HCT116 (cell line): ENCODE data around the gene RGS8. TPM values are rescaled to one million over a fixed set of nuclear protein-coding genes. Genes with fewer than 3 reads are reported as not detected.

Experiments used
- ATAC-seq: fragments of 200-7000 bp; cut with Tn5 transposase; 2 replicates; pipeline ENCODE4 v1.9.1; 2020; ENCODE audit warnings: mild to moderate bottlenecking, moderate library complexity
- BruUV-seq: library from RNA; stranded (reverse); fragments of 400-500 nt; replicated peaks from 2 replicates; lab custom pipeline; 2021; lab: Mats Ljungman, UMichigan
- CTCF ChIA-PET: fragments of 300-600 bp; sonication (Branson Sonifier 250); formaldehyde crosslinking; loops from one replicate; lab custom pipeline; 2021; ENCODE audit warnings: antibody characterized with exemption; lab: Charles Lee
- POLR2A ChIA-PET: fragments of 300-600, 350-600 bp; sonication (Branson Sonifier 250); formaldehyde crosslinking; loops from one replicate; lab custom pipeline; 2021; ENCODE audit warnings: antibody characterized with exemption; lab: Charles Lee
- RAD21 ChIA-PET, 2 experiments: fragments of 300-600 bp; sonication (Branson Sonifier 250); formaldehyde crosslinking; loops; one replicate each; lab custom pipeline; 2023; ENCODE audit warnings: low total read pairs in 2 of 2; ENCODE audit not compliant: uncharacterized antibody in 2 of 2, unreplicated experiment in 2 of 2, low non-redundant PET in 1 of 2; lab: Charles Lee
- DNase-seq: peaks from one replicate; pipeline ENCODE4 v3.0.0-alpha.2; 2010; ENCODE audit warnings: low read depth, low spot score
- H2AFZ ChIP-seq: fragments of 200-600 bp; shearing (Covaris generic), sonication (generic); 2 replicates; pipeline ENCODE4 v1.6.1; 2017; ENCODE audit warnings: low read depth, mixed run types, mixed read lengths, antibody characterized with exemption, low read length; ENCODE audit not compliant: poor library complexity, severe bottlenecking
- H3K27ac ChIP-seq: 2 replicates; pipeline ENCODE4 v1.5.1; 2012; ENCODE audit warnings: low read depth, low read length
- H3K27me3 ChIP-seq: fragments of 200-600 bp; sonication (generic); 2 replicates; pipeline ENCODE4 v1.6.1; 2016; ENCODE audit warnings: mixed run types, low read length, mixed read lengths; ENCODE audit not compliant: insufficient read depth
- H3K36me3 ChIP-seq, 2 experiments: fragments of 200-500 bp in 1 of 2; fragments of 200-600 bp in 1 of 2; sonication (Bioruptor generic) in 1 of 2; sonication (generic) in 1 of 2; 2 replicates each; pipeline versions ENCODE4 v1.5.1 to v1.6.1; 2014 to 2016; ENCODE audit warnings: low read length in 2 of 2, inconsistent platforms in 1 of 2, mixed read lengths in 1 of 2, mixed run types in 1 of 2; ENCODE audit not compliant: insufficient read depth in 2 of 2, control insufficient read depth in 1 of 2
- H3K4me1 ChIP-seq, 2 experiments: fragments of 200-600 bp in 1 of 2; sonication (generic) in 1 of 2; 2 replicates each; pipeline versions ENCODE4 v1.5.1 to v1.6.1; 2012 to 2017; ENCODE audit warnings: low read length in 2 of 2, inconsistent platforms in 1 of 2, mild to moderate bottlenecking in 1 of 2, mixed read lengths in 1 of 2, mixed run types in 1 of 2, moderate library complexity in 1 of 2; ENCODE audit not compliant: insufficient read depth in 2 of 2, control insufficient read depth in 1 of 2
- H3K4me2 ChIP-seq: fragments of 200-600 bp; sonication (generic); 2 replicates; pipeline ENCODE4 v1.6.1; 2017; ENCODE audit warnings: mixed run types, low read length, mixed read lengths
- H3K4me3 ChIP-seq, 2 experiments: fragments of 200-600 bp in 1 of 2; sonication (generic) in 1 of 2; replicated peaks in 1 of 2; 2 replicates each; pipeline ENCODE4 v1.5.1; 2011 to 2016; ENCODE audit warnings: low read length in 2 of 2, control low read depth in 1 of 2, low read depth in 1 of 2, mild to moderate bottlenecking in 1 of 2, mixed read lengths in 1 of 2, mixed run types in 1 of 2
- H3K79me2 ChIP-seq: fragments of 200-600 bp; sonication (generic); 2 replicates; pipeline ENCODE4 v1.6.1; 2017; ENCODE audit warnings: mild to moderate bottlenecking, mixed run types, low read length, moderate library complexity, mixed read lengths; ENCODE audit not compliant: insufficient read depth
- H3K9ac ChIP-seq: fragments of 200-600 bp; sonication (generic); 2 replicates; pipeline ENCODE4 v1.6.1; 2016; ENCODE audit warnings: low read length, mixed read lengths
- H3K9me2 ChIP-seq: fragments of 200-600 bp; sonication (generic), shearing (Covaris generic); 2 replicates; pipeline ENCODE4 v1.6.1; 2017; ENCODE audit warnings: mixed run types, mild to moderate bottlenecking, moderate library complexity; ENCODE audit not compliant: insufficient read depth
- H3K9me3 ChIP-seq, 2 experiments: fragments of 200-500 bp in 1 of 2; fragments of 200-600 bp in 1 of 2; sonication (Bioruptor generic) in 1 of 2; sonication (generic) in 1 of 2; 2 replicates each; pipeline ENCODE4 v1.6.1; 2014 to 2017; ENCODE audit warnings: low read length in 2 of 2, mixed read lengths in 2 of 2, inconsistent platforms in 1 of 2, low read depth in 1 of 2, mild to moderate bottlenecking in 1 of 2, mixed run types in 1 of 2, moderate library complexity in 1 of 2; ENCODE audit not compliant: control insufficient read depth in 1 of 2, insufficient read depth in 1 of 2
- H4K20me1 ChIP-seq: fragments of 200-600 bp; sonication (generic), shearing (Covaris generic); 2 replicates; pipeline ENCODE4 v1.6.1; 2017; ENCODE audit warnings: mixed run types, mild to moderate bottlenecking, moderate library complexity; ENCODE audit not compliant: insufficient read depth
- CEBPB ChIP-seq: IDR thresholded peaks from 2 replicates; pipeline ENCODE4 v1.6.1; 2012; ENCODE audit warnings: low read depth
- CTCF ChIP-seq, 3 experiments: fragments of 200-600 bp in 1 of 3; sonication (generic) in 1 of 3; IDR thresholded peaks in 2 of 3; conservative IDR thresholded peaks in 1 of 3; 2 replicates each; pipeline ENCODE4 v1.5.1; 2012 to 2017; ENCODE audit warnings: low read depth in 2 of 3, low read length in 2 of 3, antibody characterized with exemption in 1 of 3, borderline replicate concordance in 1 of 3, control low read depth in 1 of 3, mild to moderate bottlenecking in 1 of 3, mixed read lengths in 1 of 3, mixed run types in 1 of 3, moderate library complexity in 1 of 3; ENCODE audit not compliant: insufficient read depth in 1 of 3
- EGR1 ChIP-seq: IDR thresholded peaks from 2 replicates; pipeline ENCODE4 v1.6.1; 2012; ENCODE audit warnings: low read depth
- JUND ChIP-seq: IDR thresholded peaks from 2 replicates; pipeline ENCODE4 v1.6.1; 2012
- POLR2A ChIP-seq: IDR thresholded peaks from 2 replicates; pipeline ENCODE4 v1.7.0; 2011; ENCODE audit warnings: borderline replicate concordance; ENCODE audit not compliant: insufficient read depth, insufficient read length; ENCODE audit errors: extremely low read depth
- RAD21 ChIP-seq: IDR thresholded peaks from 2 replicates; pipeline ENCODE4 v1.6.1; 2012; ENCODE audit warnings: low read depth, mild to moderate bottlenecking
- SP1 ChIP-seq: IDR thresholded peaks from 2 replicates; pipeline ENCODE4 v1.6.1; 2012; ENCODE audit warnings: low read depth
- YY1 ChIP-seq: IDR thresholded peaks from 2 replicates; pipeline ENCODE4 v1.6.1; 2011; ENCODE audit warnings: low read length, low read depth, moderate library complexity, mild to moderate bottlenecking; ENCODE audit not compliant: insufficient replicate concordance; ENCODE audit errors: extremely low read depth
- ZNF274 ChIP-seq: fragments of 200-500 bp; sonication (Bioruptor generic); IDR thresholded peaks from 2 replicates; pipeline ENCODE4 v1.6.1; 2014; ENCODE audit warnings: mild to moderate bottlenecking, low read depth, low read length, inconsistent platforms
- intact Hi-C: fragments of 100-400 bp; cut with micrococcal nuclease; formaldehyde crosslinking; loops from 2 replicates; pipeline ENCODE4 v1.10.0; 2022
- total RNA-seq: library from RNA; stranded (reverse); gene quantifications from one replicate; pipeline ENCODE4 v1.2.1, GENCODE V29; 2021; ENCODE audit not compliant: unreplicated experiment

The RGS8 gene
- total RNA-seq, 1 experiment from 2014 or later: not detected

DNA sequence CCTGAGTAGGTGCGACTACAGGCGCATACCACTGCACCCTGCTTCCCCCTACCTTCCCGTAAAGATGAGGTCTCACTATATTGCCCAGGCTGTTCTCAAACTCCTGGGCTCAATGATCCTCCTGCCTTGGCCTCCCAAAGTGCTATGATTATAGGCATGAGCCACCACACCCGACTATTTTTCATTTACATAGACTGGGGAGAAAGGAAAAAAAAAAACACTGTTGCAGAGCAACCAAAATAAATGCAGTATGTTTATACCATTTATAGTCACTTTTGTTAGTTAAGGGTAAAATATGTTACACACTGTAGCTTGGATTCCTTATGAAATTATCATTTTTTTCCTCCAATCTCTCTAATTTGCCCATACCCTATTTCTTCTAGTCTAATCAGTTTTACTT lies 35.2 kb upstream of the RGS8 start:
- H3K4me3 ChIP-seq: no peak overlapping the region
- H3K27ac ChIP-seq: no peak overlapping the region
- CTCF ChIA-PET: interaction anchor here (0.7 to 1.2 kb wide), 2 partner anchors 8 to 103 kb away, joined by 3 read pairs; no protein-coding TSS in a partner anchor
- H3K4me1 ChIP-seq: no peaks in the 10 kb centered on the region
- no peak for ATAC-seq
- POLR2A ChIA-PET: no interaction called here
- no peak for DNase-seq
- no peaks in the 10 kb centered on the region for H4K20me1 ChIP-seq
- H3K9me3 ChIP-seq: no peaks in the 10 kb centered on the region
- H3K27me3 ChIP-seq: no peaks in the 10 kb centered on the region
- no TSS peak for BruUV-seq
- H3K9ac ChIP-seq: no peak overlapping the region
- TF ChIP-seq JUND (no peak), CEBPB (no peak), POLR2A (no peak), RAD21 (no peak), SP1 (no peak), ZNF274 (no peak), YY1 (no peak)
- no peak overlapping the region for H3K4me2 ChIP-seq
- no peak overlapping the region for H2AFZ ChIP-seq
- no peaks in the 10 kb centered on the region for H3K79me2 ChIP-seq
- H3K36me3 ChIP-seq: no peaks in the 10 kb centered on the region
- RAD21 ChIA-PET: no interaction called here
- no peaks in the 10 kb centered on the region for H3K9me2 ChIP-seq
- intact Hi-C loops: no loop called here

DNA sequence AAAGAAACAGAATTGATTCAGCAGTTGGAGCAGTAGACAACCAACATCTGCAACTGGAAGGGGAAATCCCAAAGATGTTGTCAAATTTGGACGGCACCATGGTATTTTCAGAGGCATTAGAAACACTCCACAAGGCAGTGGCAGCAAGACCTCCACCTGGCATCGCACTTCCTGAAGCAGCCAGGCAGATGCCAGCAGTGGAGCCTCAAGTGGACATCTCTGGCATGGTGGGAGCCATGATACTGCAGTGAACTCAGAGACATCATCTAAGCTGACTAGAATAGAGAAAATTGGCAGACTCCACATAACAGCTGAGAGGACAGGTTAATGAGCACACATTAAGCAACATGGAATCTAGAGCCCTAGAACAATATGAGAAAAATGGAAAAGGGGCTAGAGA lies 33.9 kb upstream of the RGS8 start:
- Histone ChIP-seq H2AFZ (no peak overlapping the region), H3K27ac (no peak overlapping the region), H3K27me3 (no peaks in the 10 kb centered on the region), H4K20me1 (no peaks in the 10 kb centered on the region)
- TF ChIP-seq EGR1 (no peak), CEBPB (no peak), CTCF (IDR thresholded peaks at IDR 0.05 in 2 of 3, conservative IDR thresholded peaks at IDR 0.05 in 1 of 3; ENCODE audit: borderline replicate concordance in 1 of 3, insufficient read depth in 1 of 3, low read depth in 2 of 3, low read length in 2 of 3) (peak in 2 of 3 experiments; percentile 24 to 30; a peak in 2 of 6 replicates)
- TF ChIP-seq, all 23 proteins: peak for 1
- no peak overlapping the region for H3K9ac ChIP-seq
- ChIA-PET CTCF (no interaction called here), POLR2A (no interaction called here), RAD21 (no interaction called here)
- no peaks in the 10 kb centered on the region for H3K9me3 ChIP-seq
- BruUV-seq: no TSS peak
- H3K9me2 ChIP-seq: no peaks in the 10 kb centered on the region
- no peaks in the 10 kb centered on the region for H3K36me3 ChIP-seq
- intact Hi-C loops: no loop called here
- ATAC-seq: peak; percentile 74
- no peaks in the 10 kb centered on the region for H3K4me1 ChIP-seq
- H3K4me3 ChIP-seq: no peak overlapping the region
- H3K79me2 ChIP-seq: no peaks in the 10 kb centered on the region
- H3K4me2 ChIP-seq: no peak overlapping the region
- DNase-seq: no peak
